DND-41 (cell line): ENCODE results near the gene SLC15A4.

Experiments
- EZH2 ChIP-seq: IDR thresholded peaks from 3 replicates; pipeline ENCODE4 v1.6.1; 2012; ENCODE audit warnings: borderline replicate concordance, low read depth, mild to moderate bottlenecking, moderate library complexity, low read length, inconsistent platforms; ENCODE audit not compliant: severe bottlenecking
- TF ChIP-seq, protein P1 (sequence below): IDR thresholded peaks from 2 replicates; pipeline ENCODE4 v1.5.1; 2012; ENCODE audit warnings: borderline replicate concordance, low read length, moderate library complexity, mild to moderate bottlenecking; ENCODE audit not compliant: poor library complexity, severe bottlenecking; ENCODE audit errors: extremely low read depth

DNA sequence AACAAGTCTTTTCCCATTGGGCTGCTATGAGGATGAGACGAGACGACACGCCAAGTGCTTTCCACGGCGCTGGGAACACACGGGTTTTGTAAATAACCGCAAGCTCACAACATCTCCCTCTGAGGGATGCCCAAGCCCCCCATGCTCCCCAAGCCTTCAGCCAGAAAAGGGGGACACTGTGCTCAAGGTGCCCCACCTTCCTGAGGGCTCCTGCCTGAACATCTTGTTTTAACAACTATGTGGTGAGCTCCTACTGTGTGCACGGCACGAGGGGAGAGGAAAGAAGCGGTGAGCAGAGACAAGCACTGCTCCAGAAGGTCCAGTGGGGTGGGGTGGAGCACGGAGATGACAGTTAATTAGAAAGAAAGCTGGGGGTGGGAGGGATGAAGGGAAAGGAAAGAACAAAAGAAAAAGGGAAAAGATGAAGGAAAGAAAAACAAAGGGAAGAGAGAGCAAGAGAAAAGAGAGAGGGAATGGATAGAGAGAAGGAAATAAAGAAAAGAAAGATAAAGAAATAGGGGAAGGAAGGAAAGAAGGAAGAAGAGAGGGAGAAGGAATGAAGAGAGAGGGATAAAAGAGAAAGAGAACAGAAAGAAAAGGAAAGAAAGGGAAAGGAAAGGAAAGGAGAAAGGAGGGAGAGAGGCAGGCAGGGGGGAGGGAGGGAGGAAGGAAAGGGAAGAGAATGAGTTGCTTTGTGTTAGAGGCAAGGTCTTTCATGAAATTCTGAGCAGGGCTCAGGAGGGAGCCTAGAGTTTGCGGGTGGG, 56.8 kb downstream of the SLC15A4 start:
- TF ChIP-seq, protein P1, sequence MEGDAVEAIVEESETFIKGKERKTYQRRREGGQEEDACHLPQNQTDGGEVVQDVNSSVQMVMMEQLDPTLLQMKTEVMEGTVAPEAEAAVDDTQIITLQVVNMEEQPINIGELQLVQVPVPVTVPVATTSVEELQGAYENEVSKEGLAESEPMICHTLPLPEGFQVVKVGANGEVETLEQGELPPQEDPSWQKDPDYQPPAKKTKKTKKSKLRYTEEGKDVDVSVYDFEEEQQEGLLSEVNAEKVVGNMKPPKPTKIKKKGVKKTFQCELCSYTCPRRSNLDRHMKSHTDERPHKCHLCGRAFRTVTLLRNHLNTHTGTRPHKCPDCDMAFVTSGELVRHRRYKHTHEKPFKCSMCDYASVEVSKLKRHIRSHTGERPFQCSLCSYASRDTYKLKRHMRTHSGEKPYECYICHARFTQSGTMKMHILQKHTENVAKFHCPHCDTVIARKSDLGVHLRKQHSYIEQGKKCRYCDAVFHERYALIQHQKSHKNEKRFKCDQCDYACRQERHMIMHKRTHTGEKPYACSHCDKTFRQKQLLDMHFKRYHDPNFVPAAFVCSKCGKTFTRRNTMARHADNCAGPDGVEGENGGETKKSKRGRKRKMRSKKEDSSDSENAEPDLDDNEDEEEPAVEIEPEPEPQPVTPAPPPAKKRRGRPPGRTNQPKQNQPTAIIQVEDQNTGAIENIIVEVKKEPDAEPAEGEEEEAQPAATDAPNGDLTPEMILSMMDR, result no peak
- TF ChIP-seq EZH2, result no peak
